Muscle of leg (tissue), 11 donors: ENCODE data around the gene ATXN7L1. TPM values are rescaled to one million over a fixed set of nuclear protein-coding genes. Genes with fewer than 3 reads are reported as not detected.
A peak's percentile ranks its signal among the peaks of the same experiment; 100 is the strongest.

ENCODE experiments used
- DNase-seq: peaks from one replicate; pipeline ENCODE4 v3.0.0; 2013
- H3K27ac ChIP-seq: one replicate; pipeline ENCODE4 v1.5.1; 2013; ENCODE audit warnings: mild to moderate bottlenecking, low read length, control low read depth
- H3K27me3 ChIP-seq: one replicate; pipeline ENCODE4 v1.6.1; 2013; ENCODE audit warnings: low read length; ENCODE audit not compliant: control insufficient read depth, insufficient read depth
- H3K36me3 ChIP-seq: one replicate; pipeline ENCODE4 v1.6.1; 2013; ENCODE audit warnings: low read length; ENCODE audit not compliant: control insufficient read depth, insufficient read depth
- H3K4me1 ChIP-seq: one replicate; pipeline ENCODE4 v1.6.1; 2013; ENCODE audit warnings: low read length; ENCODE audit not compliant: control insufficient read depth, insufficient read depth
- H3K4me3 ChIP-seq: one replicate; pipeline ENCODE4 v1.5.1; 2013; ENCODE audit warnings: low read length, control low read depth
- H3K9me3 ChIP-seq: replicated peaks from 2 replicates; pipeline ENCODE4 v1.6.1; 2013; ENCODE audit warnings: low read depth, low read length; ENCODE audit not compliant: control insufficient read depth
- WGBS: methylation state at CpG from one replicate; pipeline ENCODE4 v1.1.5; 2013; ENCODE audit warnings: missing lambda C conversion rate; ENCODE audit not compliant: insufficient coverage; 5-methylcytosine and 5-hydroxymethylcytosine counted together
- polyA plus RNA-seq, 8 donors: library from polyadenylated mRNA; unstranded; fragments of 120-200 nt; gene quantifications; one replicate each; pipeline versions ENCODE4 v1.2.1 to v1.2.3, GENCODE V29; 2013; ENCODE audit warnings: inconsistent platforms in 1 of 8, low replicate concordance in 1 of 8; ENCODE audit not compliant: insufficient read length in 8 of 8, insufficient read depth in 1 of 8
- total RNA-seq: library from RNA; stranded (reverse); fragments of 120-200 nt; gene quantifications from one replicate; pipeline ENCODE4 v1.2.4, GENCODE V29; 2013

ATXN7L1 gene
- total and polyA plus RNA-seq, 9 donors: 4.7 to 7.2 (median 6.2) TPM

- Histone ChIP-seq H3K27ac (no peak overlapping the region), H3K4me3 (no peak overlapping the region), H3K36me3 (peaks cover 4% of the 10 kb centered on the region), H3K4me1 (peaks cover 22% of the 10 kb centered on the region), H3K27me3 (no peaks in the 10 kb centered on the region), H3K9me3 (no peaks in the 10 kb centered on the region)
- DNase-seq: no peak
- 80% methylated on average over 2 of the region's 7 CpGs for WGBS
Measured at GRCh38 chr7:105802604-105803428, 73.6 kb downstream of the ATXN7L1 start.

GRCh38 chr7:105800849-105801534 lies 75.4 kb downstream of the ATXN7L1 start:
- Histone ChIP-seq H3K36me3 (no peaks in the 10 kb centered on the region), H3K9me3 (no peaks in the 10 kb centered on the region), H3K4me1 (peaks cover 20% of the 10 kb centered on the region), H3K27ac (no peak overlapping the region), H3K4me3 (no peak overlapping the region), H3K27me3 (no peaks in the 10 kb centered on the region)
- DNase-seq: no peak
- WGBS: 100% methylated on average over 2 of the region's 6 CpGs

- WGBS: no CpG with 5 or more reads among the region's 3 CpGs
- H3K9me3 ChIP-seq: no peaks in the 10 kb centered on the region
Measured at GRCh38 chr7:105800442-105800841, 76.0 kb downstream of the ATXN7L1 start.

GRCh38 chr7:105799677-105800076 lies 76.7 kb downstream of the ATXN7L1 start:
- WGBS: 69% methylated on average over 6 of the region's 7 CpGs
- no peak overlapping the region for H3K4me3 ChIP-seq

More at GRCh38 chr7:105800442-105800841, 76.0 kb downstream of the ATXN7L1 start:
- no peak for DNase-seq
- no peak overlapping the region for H3K27ac ChIP-seq
- H3K36me3 ChIP-seq: no peaks in the 10 kb centered on the region
- peaks cover 18% of the 10 kb centered on the region for H3K4me1 ChIP-seq
- H3K27me3 ChIP-seq: no peaks in the 10 kb centered on the region
- no peak overlapping the region for H3K4me3 ChIP-seq

GRCh38 chr7:105799006-105799405 lies 77.4 kb downstream of the ATXN7L1 start:
- no peak for DNase-seq
- Histone ChIP-seq H3K9me3 (no peaks in the 10 kb centered on the region), H3K36me3 (peaks cover 3% of the 10 kb centered on the region), H3K4me3 (no peak overlapping the region), H3K27me3 (no peaks in the 10 kb centered on the region), H3K27ac (no peak overlapping the region), H3K4me1 (peaks cover 22% of the 10 kb centered on the region)
- WGBS: 67% methylated on average over 2 of the region's 4 CpGs

More at GRCh38 chr7:105799677-105800076, 76.7 kb downstream of the ATXN7L1 start:
- peaks cover 19% of the 10 kb centered on the region for H3K4me1 ChIP-seq
- no peak overlapping the region for H3K27ac ChIP-seq
- H3K9me3 ChIP-seq: no peaks in the 10 kb centered on the region
- DNase-seq: no peak
- no peaks in the 10 kb centered on the region for H3K36me3 ChIP-seq
- no peaks in the 10 kb centered on the region for H3K27me3 ChIP-seq

- Histone ChIP-seq H3K9me3 (no peaks in the 10 kb centered on the region), H3K27me3 (no peaks in the 10 kb centered on the region), H3K4me3 (no peak overlapping the region), H3K36me3 (peaks cover 3% of the 10 kb centered on the region), H3K27ac (no peak overlapping the region), H3K4me1 (peaks cover 22% of the 10 kb centered on the region)
- no peak for DNase-seq
- no CpG with 5 or more reads among the region's 7 CpGs for WGBS
Measured at GRCh38 chr7:105797652-105798051, 78.7 kb downstream of the ATXN7L1 start.

- Histone ChIP-seq H3K27me3 (no peaks in the 10 kb centered on the region), H3K27ac (no peak overlapping the region), H3K36me3 (peaks cover 3% of the 10 kb centered on the region), H3K4me3 (no peak overlapping the region), H3K9me3 (no peaks in the 10 kb centered on the region), H3K4me1 (peaks cover 22% of the 10 kb centered on the region)
- whole genome bisulfite sequencing: 91% methylated on average over 2 of the region's 2 CpGs
- DNase-seq: no peak
Measured at GRCh38 chr7:105796365-105796764, 80.0 kb downstream of the ATXN7L1 start.

GRCh38 chr7:105794741-105795729 lies 81.4 kb downstream of the ATXN7L1 start:
- Histone ChIP-seq H3K27me3 (no peaks in the 10 kb centered on the region), H3K9me3 (no peaks in the 10 kb centered on the region), H3K4me3 (no peak overlapping the region), H3K4me1 (peaks cover 22% of the 10 kb centered on the region), H3K27ac (peak overlapping the region; percentile 54), H3K36me3 (peaks cover 3% of the 10 kb centered on the region)
- DNase-seq: peak; percentile 70
- 41% methylated on average over 6 of the region's 8 CpGs for WGBS

GRCh38 chr7:105792488-105793370 lies 83.7 kb downstream of the ATXN7L1 start:
- Histone ChIP-seq H3K4me3 (no peak overlapping the region), H3K9me3 (no peaks in the 10 kb centered on the region), H3K27me3 (no peaks in the 10 kb centered on the region), H3K36me3 (peaks cover 6% of the 10 kb centered on the region), H3K27ac (no peak overlapping the region), H3K4me1 (peaks cover 16% of the 10 kb centered on the region)
- DNase-seq: no peak
- WGBS: no CpG with 5 or more reads among the region's 8 CpGs
